RWPE2 (cell line): ENCODE measurements around the gene CLSTN2.

Experiments used
- ATAC-seq: fragments of 200-7000 bp; cut with Tn5 transposase; 3 replicates; pipeline ENCODE4 v1.9.1; 2021; ENCODE audit warnings: low read depth
- DNase-seq: peaks from one replicate; pipeline ENCODE4 v3.0.0-alpha.2; 2020; ENCODE audit warnings: low spot score
- H3K27ac ChIP-seq: fragments of 450-650 bp; 2 replicates; pipeline ENCODE4 v1.5.1; 2017; ENCODE audit warnings: mild to moderate bottlenecking; ENCODE audit not compliant: poor library complexity, severe bottlenecking
- H3K27me3 ChIP-seq: fragments of 250-450 bp; sonication (Bioruptor Pico); 2 replicates; pipeline ENCODE4 v1.5.1; 2021; ENCODE audit warnings: mild to moderate bottlenecking, moderate library complexity; ENCODE audit not compliant: insufficient read depth, poor library complexity, severe bottlenecking
- H3K36me3 ChIP-seq: fragments of 250-450 bp; sonication (Bioruptor Pico); 2 replicates; pipeline ENCODE4 v1.5.1; 2020; ENCODE audit warnings: low read depth, mild to moderate bottlenecking, moderate library complexity
- H3K4me1 ChIP-seq: fragments of 250-450 bp; sonication (Bioruptor Pico); 2 replicates; pipeline ENCODE4 v1.5.1; 2021; ENCODE audit warnings: mild to moderate bottlenecking, moderate library complexity; ENCODE audit not compliant: insufficient read depth, poor library complexity, severe bottlenecking
- H3K4me3 ChIP-seq: fragments of 250-450 bp; sonication (Bioruptor Pico); 2 replicates; pipeline ENCODE4 v1.5.1; 2021; ENCODE audit warnings: mild to moderate bottlenecking, moderate library complexity; ENCODE audit not compliant: severe bottlenecking
- H3K9me3 ChIP-seq: fragments of 250-450 bp; sonication (Bioruptor Pico); 2 replicates; pipeline ENCODE4 v1.5.1; 2021; ENCODE audit warnings: mild to moderate bottlenecking, moderate library complexity; ENCODE audit not compliant: severe bottlenecking
- CTCF ChIP-seq: fragments of 450-650 bp; IDR thresholded peaks from one replicate; pipeline ENCODE4 v1.5.1; 2017; ENCODE audit warnings: mild to moderate bottlenecking, moderate library complexity; ENCODE audit not compliant: poor library complexity, severe bottlenecking

CLSTN2 gene

DNA sequence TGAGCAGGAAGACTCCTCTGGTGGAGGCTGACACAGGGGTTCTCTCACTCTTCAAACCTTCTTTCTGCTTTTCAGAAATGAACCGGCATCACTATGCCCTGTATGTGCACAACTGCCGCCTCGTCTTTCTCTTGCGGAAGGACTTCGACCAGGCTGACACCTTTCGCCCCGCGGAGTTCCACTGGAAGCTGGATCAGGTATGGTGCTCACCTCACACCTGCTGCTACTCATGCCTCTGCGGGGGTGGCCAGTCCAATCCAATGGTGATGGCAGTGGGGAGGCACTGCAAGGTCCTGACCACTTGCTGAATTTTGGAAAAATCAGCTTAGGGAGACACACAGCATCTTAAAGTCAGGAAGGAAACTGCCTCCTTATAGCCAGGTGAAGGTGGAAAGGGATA is 531.5 kb downstream of the CLSTN2 start:
- ATAC-seq = no peak
- no peaks in the 10 kb centered on the region for H3K4me1 ChIP-seq
- no peaks in the 10 kb centered on the region for H3K36me3 ChIP-seq
- no peak for DNase-seq
- H3K27me3 ChIP-seq = no peaks in the 10 kb centered on the region
- no peak overlapping the region for H3K4me3 ChIP-seq
- no peak for TF ChIP-seq CTCF
- H3K9me3 ChIP-seq = no peaks in the 10 kb centered on the region
- H3K27ac ChIP-seq = no peak overlapping the region

DNA sequence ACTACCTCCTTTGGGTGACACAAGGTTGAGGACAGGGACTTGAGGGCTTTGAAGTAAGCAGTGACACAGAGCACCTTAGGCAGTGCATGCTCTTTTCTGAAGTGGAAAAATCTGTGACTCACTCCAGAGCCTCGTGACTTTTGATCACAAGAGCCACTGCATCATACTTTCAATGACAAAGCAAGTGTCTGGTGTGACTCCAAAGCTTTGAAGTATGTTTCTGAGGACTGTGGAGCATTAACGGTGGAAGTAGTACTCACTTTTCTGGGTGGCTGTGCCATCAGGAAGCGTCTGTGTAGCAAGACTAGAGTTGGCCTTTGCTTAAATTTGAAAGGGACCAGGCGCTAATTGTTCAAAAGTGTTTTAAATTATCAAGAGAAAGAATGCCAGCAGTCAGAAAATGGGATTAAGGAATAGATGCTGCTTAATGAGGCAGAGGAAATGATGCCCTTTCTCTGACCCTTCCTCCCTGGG is 532.2 kb downstream of the CLSTN2 start:
- Histone ChIP-seq H3K27ac (no peak overlapping the region), H3K9me3 (no peaks in the 10 kb centered on the region), H3K4me1 (no peaks in the 10 kb centered on the region), H3K27me3 (no peaks in the 10 kb centered on the region), H3K36me3 (no peaks in the 10 kb centered on the region), H3K4me3 (no peak overlapping the region)
- no peak for DNase-seq
- TF ChIP-seq CTCF = no peak
- ATAC-seq = no peak

- ATAC-seq = no peak
- no peak for TF ChIP-seq CTCF
- Histone ChIP-seq H3K4me3 (no peak overlapping the region), H3K9me3 (no peaks in the 10 kb centered on the region), H3K36me3 (no peaks in the 10 kb centered on the region), H3K27me3 (no peaks in the 10 kb centered on the region), H3K27ac (no peak overlapping the region), H3K4me1 (no peaks in the 10 kb centered on the region)
- DNase-seq = no peak
Observed at GRCh38 chr3:140467796-140468315, 532.9 kb downstream of the CLSTN2 start.

DNA sequence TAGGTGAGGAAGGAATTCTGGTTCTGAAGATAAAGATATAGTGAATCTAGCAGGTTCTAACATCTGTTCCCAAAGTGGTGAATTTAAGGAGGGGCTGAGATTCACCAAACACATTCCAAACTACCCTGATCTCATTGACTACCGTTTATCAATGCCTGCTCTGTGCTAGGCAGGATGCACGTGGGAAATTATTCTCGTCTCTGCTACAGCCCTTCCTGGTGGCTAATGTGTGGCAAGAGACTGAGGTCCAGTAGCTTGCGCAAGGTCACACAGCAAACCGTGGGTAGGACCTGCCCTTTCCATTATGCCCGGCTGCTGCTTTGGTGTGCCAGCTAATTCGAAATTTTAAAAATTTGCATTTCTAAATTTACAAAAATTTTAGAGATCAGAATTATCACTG is 533.4 kb downstream of the CLSTN2 start:
- DNase-seq = no peak
- Histone ChIP-seq H3K9me3 (no peaks in the 10 kb centered on the region), H3K27ac (no peak overlapping the region), H3K36me3 (no peaks in the 10 kb centered on the region), H3K4me1 (no peaks in the 10 kb centered on the region), H3K27me3 (no peaks in the 10 kb centered on the region), H3K4me3 (no peak overlapping the region)
- TF ChIP-seq CTCF = no peak
- ATAC-seq = no peak

DNA sequence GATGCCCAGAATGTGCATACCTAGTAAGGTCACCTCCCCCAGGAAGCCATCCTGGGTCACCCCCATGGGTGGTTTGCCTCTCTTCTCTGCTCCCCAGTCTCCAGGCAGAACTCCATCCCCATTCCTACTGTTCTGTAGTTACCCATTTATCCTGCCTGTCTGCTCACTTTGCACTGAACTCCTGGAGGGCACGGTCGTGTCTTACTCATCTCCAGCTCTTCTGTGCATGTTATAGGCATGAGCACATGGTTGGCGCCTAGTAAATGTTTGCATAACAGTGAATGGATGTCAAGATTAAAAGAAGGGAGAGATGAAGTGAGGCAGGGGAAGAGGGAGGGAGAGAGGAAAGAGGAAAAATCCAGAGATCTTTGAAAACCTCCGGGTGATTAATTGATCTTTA is 534.5 kb downstream of the CLSTN2 start:
- no peak for DNase-seq
- Histone ChIP-seq H3K36me3 (no peaks in the 10 kb centered on the region), H3K4me1 (no peaks in the 10 kb centered on the region), H3K9me3 (no peaks in the 10 kb centered on the region), H3K4me3 (no peak overlapping the region), H3K27ac (no peak overlapping the region), H3K27me3 (no peaks in the 10 kb centered on the region)
- no peak for TF ChIP-seq CTCF
- ATAC-seq = peak; percentile 52; the same call in 1 of the 3 replicates
